ENCODE results near the gene FOSL1. TPM values are rescaled to one million over a fixed set of nuclear protein-coding genes. Genes with fewer than 3 reads are reported as not detected.
A peak's percentile ranks its signal among the peaks of the same experiment; 100 is the strongest.

Gene FOSL1
- total RNA-seq, 1 donor from 2014 or later = 2.2 TPM

- H3K27ac ChIP-seq = no peak overlapping the region
- no peak overlapping the region for H3K4me3 ChIP-seq
- peaks cover 8% of the 10 kb centered on the region for H3K27me3 ChIP-seq (ENCODE audit: low read depth)
- TF ChIP-seq CTCF (IDR thresholded peaks at IDR 0.05) = no peak
- no peaks in the 10 kb centered on the region for H3K36me3 ChIP-seq
- intact Hi-C loops (cut with DNase I) = no loop called here
- H3K4me1 ChIP-seq = no peaks in the 10 kb centered on the region
- ATAC-seq (no peak), DNase-seq (no peak)
- no peaks in the 10 kb centered on the region for H3K9me3 ChIP-seq
These were observed 37.6 kb upstream of the FOSL1 start for GRCh38 chr11:65937766-65938165.

GRCh38 chr11:65934014-65934413 lies 33.8 kb upstream of the FOSL1 start:
- intact Hi-C loops (cut with DNase I) = no loop called here
- H3K4me3 ChIP-seq = no peak overlapping the region
- no peak for ATAC-seq
- H3K4me1 ChIP-seq = no peaks in the 10 kb centered on the region
- no peaks in the 10 kb centered on the region for H3K36me3 ChIP-seq
- H3K27ac ChIP-seq = no peak overlapping the region
- no peak for TF ChIP-seq CTCF (IDR thresholded peaks at IDR 0.05)
- H3K27me3 ChIP-seq (ENCODE audit: low read depth) = peaks cover 8% of the 10 kb centered on the region
- no peaks in the 10 kb centered on the region for H3K9me3 ChIP-seq
- DNase-seq = no peak

GRCh38 chr11:65932558-65932919 lies 32.4 kb upstream of the FOSL1 start:
- Histone ChIP-seq H3K36me3 (no peaks in the 10 kb centered on the region), H3K27me3 (ENCODE audit: low read depth) (peaks cover 8% of the 10 kb centered on the region), H3K9me3 (no peaks in the 10 kb centered on the region), H3K27ac (no peak overlapping the region), H3K4me3 (no peak overlapping the region), H3K4me1 (peaks cover 13% of the 10 kb centered on the region)
- TF ChIP-seq CTCF (IDR thresholded peaks at IDR 0.05) = no peak
- DNase-seq (no peak), ATAC-seq (no peak)
- intact Hi-C loops (cut with DNase I) = no loop called here

GRCh38 chr11:65931773-65932557 lies 31.8 kb upstream of the FOSL1 start:
- no peak for ATAC-seq

GRCh38 chr11:65928667-65929066 lies 28.5 kb upstream of the FOSL1 start:
- ATAC-seq (no peak), DNase-seq (no peak)
- no peak for TF ChIP-seq CTCF (IDR thresholded peaks at IDR 0.05)
- H3K36me3 ChIP-seq = peaks cover under 1% of the 10 kb centered on the region
- intact Hi-C loops (cut with DNase I) = no loop called here
- H3K4me3 ChIP-seq = peak overlapping the region; percentile 32
- H3K27ac ChIP-seq = peak overlapping the region; percentile 66
- H3K27me3 ChIP-seq (ENCODE audit: low read depth) = no peaks in the 10 kb centered on the region
- no peaks in the 10 kb centered on the region for H3K9me3 ChIP-seq
- H3K4me1 ChIP-seq = peaks cover 13% of the 10 kb centered on the region

More at GRCh38 chr11:65931773-65932557, 31.8 kb upstream of the FOSL1 start:
- no peaks in the 10 kb centered on the region for H3K9me3 ChIP-seq
- TF ChIP-seq CTCF (IDR thresholded peaks at IDR 0.05) = no peak
- peaks cover 13% of the 10 kb centered on the region for H3K4me1 ChIP-seq
- no peak for DNase-seq
- H3K4me3 ChIP-seq = no peak overlapping the region
- intact Hi-C loops (cut with DNase I) = no loop called here
- peaks cover 8% of the 10 kb centered on the region for H3K27me3 ChIP-seq (ENCODE audit: low read depth)
- no peak overlapping the region for H3K27ac ChIP-seq
- H3K36me3 ChIP-seq = no peaks in the 10 kb centered on the region

All from lower lobe of right lung (tissue), 2 donors.